Measurements from ENCODE around the gene TEKT5. TPM values are rescaled to one million over a fixed set of nuclear protein-coding genes. Genes with fewer than 3 reads are reported as not detected.

Gene TEKT5
- total RNA-seq, 1 experiment from 2014 or later, result not detected

GRCh38 chr16:10685709-10686108, 9.0 kb downstream of the TEKT5 start:
- H3K4me3 Mint-ChIP-seq (ENCODE audit: unreplicated experiment), result no peak overlapping the region
- H3K27ac Mint-ChIP-seq (ENCODE audit: low read depth, unreplicated experiment), result no peak overlapping the region
- no peaks in the 10 kb centered on the region for H3K4me1 Mint-ChIP-seq (ENCODE audit: insufficient read depth, unreplicated experiment)
- TF ChIP-seq CTCF (IDR thresholded peaks at IDR 0.05; ENCODE audit: unreplicated experiment), result no peak
- ChIA-PET CTCF (interaction anchor here (0.6 to 1.2 kb wide), 2 partner anchors 105 to 317 kb away, joined by 3 to 4 read pairs; partner anchors contain the start of gene EMP2), POLR2A (no interaction called here)
- H3K27me3 Mint-ChIP-seq (ENCODE audit: insufficient read depth, unreplicated experiment), result no peaks in the 10 kb centered on the region
- BruUV-seq (replicated peaks), result no TSS peak
- intact Hi-C loops (cut with micrococcal nuclease), result no loop called here
- no peaks in the 10 kb centered on the region for H3K36me3 Mint-ChIP-seq (ENCODE audit: insufficient read depth, unreplicated experiment)
- no peak for DNase-seq (ENCODE audit: unreplicated experiment)
- no peaks in the 10 kb centered on the region for H3K9me3 Mint-ChIP-seq (ENCODE audit: unreplicated experiment)

DNA sequence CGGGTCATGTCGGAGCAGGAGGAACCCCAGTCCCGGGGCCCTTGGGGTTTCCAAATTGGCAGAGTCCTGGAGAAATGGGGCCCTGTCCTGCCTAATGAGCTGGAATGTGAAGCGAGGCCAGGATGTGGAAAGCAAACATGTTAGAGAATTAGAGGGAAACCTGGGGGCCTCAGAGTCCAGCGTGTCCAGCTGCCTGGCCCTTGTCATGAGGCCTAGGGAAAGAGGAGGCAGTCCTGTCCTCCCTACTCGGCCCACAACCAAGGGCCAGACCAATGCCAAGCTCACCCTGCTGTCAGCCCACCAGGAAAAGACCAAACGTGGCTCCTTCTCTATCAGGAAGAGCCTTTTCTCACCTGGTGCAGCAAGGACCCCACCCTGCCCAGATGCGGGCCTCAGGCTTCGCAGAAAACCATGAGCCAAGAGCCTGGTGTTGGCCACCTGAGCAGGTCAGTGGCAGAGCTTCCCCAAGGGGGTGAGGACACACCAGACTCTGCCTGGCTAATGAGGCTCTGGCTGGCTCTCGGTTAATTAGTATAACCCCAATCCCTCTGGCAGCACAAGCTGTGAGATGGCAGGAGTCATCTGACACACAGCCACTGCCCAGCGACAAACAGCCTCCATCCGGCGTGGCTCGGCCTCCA, 10.1 kb downstream of the TEKT5 start:
- CTCF ChIA-PET, result interaction anchor here (1.1 kb wide), 1 partner anchor 175 kb away, joined by 3 read pairs; no protein-coding TSS in a partner anchor
- no TSS peak for BruUV-seq (replicated peaks)
- Mint-ChIP-seq H3K4me3 (ENCODE audit: unreplicated experiment) (no peak overlapping the region), H3K4me1 (ENCODE audit: insufficient read depth, unreplicated experiment) (no peaks in the 10 kb centered on the region), H3K9me3 (ENCODE audit: unreplicated experiment) (no peaks in the 10 kb centered on the region), H3K27ac (ENCODE audit: low read depth, unreplicated experiment) (no peak overlapping the region), H3K27me3 (ENCODE audit: insufficient read depth, unreplicated experiment) (no peaks in the 10 kb centered on the region), H3K36me3 (ENCODE audit: insufficient read depth, unreplicated experiment) (no peaks in the 10 kb centered on the region)
- intact Hi-C loops (cut with micrococcal nuclease), result no loop called here
- no peak for TF ChIP-seq CTCF (IDR thresholded peaks at IDR 0.05; ENCODE audit: unreplicated experiment)
- DNase-seq (ENCODE audit: unreplicated experiment), result no peak
- POLR2A ChIA-PET, result no interaction called here

DNA sequence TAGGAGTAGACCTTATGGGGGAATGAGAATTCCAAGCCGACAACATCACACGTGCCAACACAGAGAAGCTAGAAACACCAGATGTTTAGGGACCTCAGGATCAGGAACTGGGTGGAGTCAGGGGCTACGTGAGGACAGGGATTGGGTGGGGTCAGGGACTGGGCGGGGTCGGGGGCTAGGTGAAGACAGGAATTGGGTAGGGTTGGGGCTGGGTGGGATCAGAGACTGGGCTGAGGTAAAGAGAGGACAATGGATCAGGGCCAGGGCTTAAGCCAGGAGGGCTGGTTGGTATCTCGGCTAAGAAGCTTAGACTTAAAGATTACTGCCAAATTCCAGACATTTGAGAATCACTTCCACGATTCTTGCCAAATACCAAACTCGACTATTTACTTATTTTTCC, 11.6 kb downstream of the TEKT5 start:
- Mint-ChIP-seq H3K9me3 (ENCODE audit: unreplicated experiment) (no peaks in the 10 kb centered on the region), H3K36me3 (ENCODE audit: insufficient read depth, unreplicated experiment) (no peaks in the 10 kb centered on the region), H3K27me3 (ENCODE audit: insufficient read depth, unreplicated experiment) (peaks cover 5% of the 10 kb centered on the region), H3K4me1 (ENCODE audit: insufficient read depth, unreplicated experiment) (no peaks in the 10 kb centered on the region), H3K4me3 (ENCODE audit: unreplicated experiment) (no peak overlapping the region), H3K27ac (ENCODE audit: low read depth, unreplicated experiment) (no peak overlapping the region)
- DNase-seq (ENCODE audit: unreplicated experiment), result no peak
- intact Hi-C loops (cut with micrococcal nuclease), result no loop called here
- no TSS peak for BruUV-seq (replicated peaks)
- TF ChIP-seq CTCF (IDR thresholded peaks at IDR 0.05; ENCODE audit: unreplicated experiment), result no peak
- ChIA-PET CTCF (interaction anchor here (1.3 kb wide), 1 partner anchor 162 kb away, joined by 3 read pairs; no protein-coding TSS in a partner anchor), POLR2A (no interaction called here)

- H3K4me1 Mint-ChIP-seq (ENCODE audit: insufficient read depth, unreplicated experiment), result no peaks in the 10 kb centered on the region
- H3K27ac Mint-ChIP-seq (ENCODE audit: low read depth, unreplicated experiment), result no peak overlapping the region
- no peak for TF ChIP-seq CTCF (IDR thresholded peaks at IDR 0.05; ENCODE audit: unreplicated experiment)
- no TSS peak for BruUV-seq (replicated peaks)
- no peaks in the 10 kb centered on the region for H3K9me3 Mint-ChIP-seq (ENCODE audit: unreplicated experiment)
- H3K36me3 Mint-ChIP-seq (ENCODE audit: insufficient read depth, unreplicated experiment), result no peaks in the 10 kb centered on the region
- intact Hi-C loops (cut with micrococcal nuclease), result no loop called here
- ChIA-PET CTCF (interaction anchor here (1.3 kb wide), 1 partner anchor 162 kb away, joined by 3 read pairs; no protein-coding TSS in a partner anchor), POLR2A (no interaction called here)
- no peak overlapping the region for H3K4me3 Mint-ChIP-seq (ENCODE audit: unreplicated experiment)
- peaks cover 11% of the 10 kb centered on the region for H3K27me3 Mint-ChIP-seq (ENCODE audit: insufficient read depth, unreplicated experiment)
- no peak for DNase-seq (ENCODE audit: unreplicated experiment)
Observed at GRCh38 chr16:10682604-10683003, 12.1 kb downstream of the TEKT5 start.
